DMS53 treated with DMSO at 0.1 percent for 48 hours (cell line): ENCODE measurements around the gene C2CD2L.
"Not testable (repeated sequence)": the region's sequence is repeated elsewhere in the genome, so short reads cannot be mapped to it uniquely, and the experiment has no call there.

Source experiments
- DNase-seq: peaks from one replicate; lab custom pipeline; 2025; ENCODE audit not compliant: unreplicated experiment; lab: John Stamatoyannopoulos, UW

The C2CD2L gene

DNA sequence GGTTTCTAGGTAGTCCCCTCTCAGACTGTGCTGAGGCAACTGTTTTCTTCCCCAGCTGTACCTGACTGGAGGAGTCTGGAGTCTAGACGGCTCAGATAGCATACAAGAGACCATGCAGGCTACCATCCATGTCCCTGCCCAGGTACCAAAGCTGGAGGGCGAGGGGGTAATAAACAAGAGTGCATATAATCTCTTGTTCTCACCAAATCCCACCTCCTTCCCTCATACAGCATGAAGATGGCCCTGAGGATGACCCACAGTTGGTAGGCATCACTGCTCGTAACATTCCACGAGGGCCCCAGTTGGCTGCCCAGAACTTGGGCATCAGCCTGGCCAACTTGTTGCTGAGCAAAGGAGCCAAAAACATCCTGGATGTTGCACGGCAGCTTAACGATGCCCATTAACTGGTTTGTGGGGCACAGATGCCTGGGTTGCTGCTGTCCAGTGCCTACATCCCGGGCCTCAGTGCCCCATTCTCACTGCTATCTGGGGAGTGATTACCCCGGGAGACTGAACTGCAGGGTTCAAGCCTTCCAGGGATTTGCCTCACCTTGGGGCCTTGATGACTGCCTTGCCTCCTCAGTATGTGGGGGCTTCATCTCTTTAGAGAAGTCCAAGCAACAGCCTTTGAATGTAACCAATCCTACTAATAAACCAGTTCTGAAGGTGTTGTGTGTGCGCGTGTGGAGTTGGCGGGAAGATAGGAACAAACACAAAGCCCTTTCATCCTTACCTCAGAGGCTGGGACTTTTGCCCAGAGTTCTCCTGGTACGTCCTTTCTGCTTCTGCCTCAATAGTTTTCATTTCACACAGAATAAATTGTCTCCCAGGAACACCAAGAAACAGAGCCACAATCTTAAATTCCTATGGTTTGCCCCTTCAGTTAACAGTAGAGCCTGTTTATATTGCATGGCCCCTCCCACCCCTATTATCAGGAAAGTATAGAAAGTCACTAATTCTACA, 14.0 kb upstream of the C2CD2L start:
- no peak for DNase-seq

DNA sequence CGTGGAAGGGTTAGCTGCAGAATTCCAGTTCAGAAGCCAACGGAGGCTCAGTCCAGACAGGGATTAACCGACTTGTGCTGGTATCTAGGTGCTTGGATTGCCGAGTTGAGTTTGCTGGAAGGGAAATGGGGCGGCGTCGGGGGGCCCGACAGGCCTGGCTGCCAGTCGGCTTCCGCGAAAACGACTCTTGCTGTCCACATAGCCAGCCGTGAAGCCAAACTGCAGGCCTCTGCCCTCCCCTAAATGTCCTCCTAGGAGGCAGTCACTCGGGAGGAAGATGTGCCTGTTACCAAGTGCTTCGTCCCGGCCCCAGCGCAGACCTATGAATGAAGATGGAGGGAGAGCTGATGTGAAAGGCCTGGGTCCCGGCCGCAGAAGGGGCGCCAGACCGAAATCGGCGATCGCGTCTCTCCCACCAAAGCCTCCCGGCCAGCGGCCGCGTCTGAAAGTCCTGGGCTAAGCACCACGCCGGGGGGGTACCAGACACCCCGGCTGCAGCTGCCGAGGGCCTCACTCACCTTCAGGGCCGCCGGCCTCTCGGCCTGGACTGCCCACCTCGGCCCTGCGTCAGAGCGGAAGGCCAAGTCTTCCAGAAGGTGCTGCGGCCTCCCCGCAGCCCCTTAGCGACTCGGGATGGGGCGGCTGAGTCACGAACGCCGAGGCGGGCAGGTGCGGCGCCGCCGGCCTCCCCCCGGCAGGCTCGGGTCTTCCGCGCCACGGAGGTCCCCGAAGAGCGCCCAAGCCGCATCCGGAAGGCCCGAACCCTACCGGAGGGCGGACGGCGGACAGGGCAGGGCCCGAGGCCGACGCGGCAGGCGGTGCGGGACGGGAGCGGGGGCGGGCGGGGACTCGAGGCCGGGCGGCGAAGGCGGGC, 13.0 kb upstream of the C2CD2L start:
- DNase-seq = no peak

DNA sequence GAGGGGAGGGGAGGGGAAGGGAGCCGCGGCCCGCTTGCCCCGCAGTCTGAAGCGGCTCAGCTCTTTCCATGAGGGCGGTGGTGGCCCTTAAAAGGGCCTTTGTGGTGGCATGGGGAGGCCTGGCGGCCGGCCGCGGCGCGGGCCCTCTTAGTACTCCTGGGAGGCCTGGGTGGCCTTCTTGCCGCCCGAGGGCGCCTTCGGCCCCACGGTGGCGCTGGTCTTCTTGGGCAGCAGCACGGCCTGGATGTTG, 12.4 kb upstream of the C2CD2L start:
- peak; percentile 40 for DNase-seq

DNA sequence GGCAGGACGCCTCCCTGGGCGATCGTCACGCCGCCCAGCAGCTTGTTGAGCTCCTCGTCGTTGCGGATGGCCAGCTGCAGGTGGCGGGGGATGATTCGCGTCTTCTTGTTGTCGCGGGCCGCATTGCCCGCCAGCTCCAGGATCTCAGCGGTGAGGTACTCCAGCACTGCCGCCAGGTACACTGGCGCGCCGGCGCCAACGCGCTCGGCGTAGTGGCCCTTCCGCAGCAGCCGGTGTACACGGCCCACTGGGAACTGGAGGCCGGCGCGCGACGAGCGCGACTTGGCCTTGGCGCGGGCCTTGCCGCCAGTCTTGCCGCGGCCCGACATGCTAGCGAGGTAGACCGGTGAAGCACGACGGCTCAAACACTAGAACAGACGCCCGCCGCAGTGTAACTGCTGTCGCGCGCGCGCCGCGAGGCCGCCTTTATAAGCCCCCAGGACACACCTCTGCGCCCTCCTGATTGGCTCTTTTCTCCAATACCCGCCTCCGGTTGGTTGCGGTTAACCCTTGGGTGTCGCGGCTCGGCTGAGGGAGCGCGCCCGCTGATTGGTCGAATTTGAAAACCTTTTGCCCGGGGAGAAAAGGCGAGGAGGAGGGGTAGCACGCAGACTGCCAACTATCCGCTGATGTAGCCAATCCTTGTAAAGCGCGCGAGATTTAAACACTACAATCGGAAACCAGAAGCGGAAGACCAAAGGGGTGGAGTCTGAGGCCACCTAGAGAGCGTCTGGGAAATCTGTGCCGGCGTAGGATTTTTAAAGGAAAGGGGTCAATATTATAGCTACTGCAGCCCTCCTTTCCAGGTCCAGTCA, 11.9 kb upstream of the C2CD2L start:
- DNase-seq = peak; percentile 99

DNA sequence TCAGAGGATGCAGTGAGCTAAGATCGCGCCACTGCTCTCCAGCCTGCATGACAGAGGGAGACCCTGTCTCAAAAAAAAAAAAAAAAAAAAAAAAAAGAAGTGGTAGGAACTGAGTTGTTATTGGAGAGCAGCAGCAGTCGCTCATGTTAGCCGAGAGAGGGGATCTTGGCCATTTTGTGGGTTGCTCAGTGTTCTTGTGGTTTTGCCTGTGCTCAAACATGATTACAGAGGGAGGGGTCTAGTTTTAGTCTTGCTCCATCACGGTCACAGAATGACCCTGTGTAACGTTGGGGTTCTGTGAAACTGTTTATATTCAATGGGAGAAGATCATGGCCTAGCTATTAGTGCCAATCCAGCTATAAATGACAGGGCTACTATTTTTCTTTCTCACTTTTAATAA, 7.4 kb upstream of the C2CD2L start:
- no peak for DNase-seq

DNA sequence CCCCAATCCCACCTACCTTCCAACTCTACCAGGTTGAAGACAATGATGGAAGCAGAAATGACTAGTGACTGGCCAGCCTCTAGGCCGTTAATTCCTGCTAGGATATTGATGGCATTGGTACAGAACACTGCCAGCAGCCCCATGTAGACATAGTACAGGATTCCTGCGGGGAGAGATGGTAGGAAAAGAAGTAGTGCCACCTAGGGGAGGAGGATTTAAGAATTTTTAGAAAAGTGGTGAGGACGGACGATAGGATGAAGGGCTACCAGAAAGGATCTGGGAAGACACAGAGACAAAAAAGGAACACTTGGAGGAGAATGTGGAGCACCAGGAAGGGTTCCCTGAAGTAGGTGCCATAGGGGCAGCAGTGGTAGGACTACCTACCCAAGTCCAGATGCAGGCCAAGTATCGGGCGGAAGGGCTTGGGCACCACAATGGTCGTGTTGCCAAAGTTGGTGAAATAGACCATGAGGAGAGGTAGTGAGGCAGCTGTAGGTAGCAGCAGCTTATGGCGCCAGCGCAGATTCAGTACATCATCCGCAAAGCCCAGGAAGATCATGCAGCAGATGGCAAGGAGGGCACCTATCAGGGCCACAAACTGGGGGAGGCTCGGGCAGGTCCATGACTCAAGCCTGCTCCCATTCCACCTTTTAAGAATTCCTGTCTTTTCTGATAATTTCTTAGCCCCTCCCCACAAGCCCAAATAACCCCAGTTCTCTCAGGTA, 6.7 kb upstream of the C2CD2L start:
- peak; percentile 34 for DNase-seq

DNA sequence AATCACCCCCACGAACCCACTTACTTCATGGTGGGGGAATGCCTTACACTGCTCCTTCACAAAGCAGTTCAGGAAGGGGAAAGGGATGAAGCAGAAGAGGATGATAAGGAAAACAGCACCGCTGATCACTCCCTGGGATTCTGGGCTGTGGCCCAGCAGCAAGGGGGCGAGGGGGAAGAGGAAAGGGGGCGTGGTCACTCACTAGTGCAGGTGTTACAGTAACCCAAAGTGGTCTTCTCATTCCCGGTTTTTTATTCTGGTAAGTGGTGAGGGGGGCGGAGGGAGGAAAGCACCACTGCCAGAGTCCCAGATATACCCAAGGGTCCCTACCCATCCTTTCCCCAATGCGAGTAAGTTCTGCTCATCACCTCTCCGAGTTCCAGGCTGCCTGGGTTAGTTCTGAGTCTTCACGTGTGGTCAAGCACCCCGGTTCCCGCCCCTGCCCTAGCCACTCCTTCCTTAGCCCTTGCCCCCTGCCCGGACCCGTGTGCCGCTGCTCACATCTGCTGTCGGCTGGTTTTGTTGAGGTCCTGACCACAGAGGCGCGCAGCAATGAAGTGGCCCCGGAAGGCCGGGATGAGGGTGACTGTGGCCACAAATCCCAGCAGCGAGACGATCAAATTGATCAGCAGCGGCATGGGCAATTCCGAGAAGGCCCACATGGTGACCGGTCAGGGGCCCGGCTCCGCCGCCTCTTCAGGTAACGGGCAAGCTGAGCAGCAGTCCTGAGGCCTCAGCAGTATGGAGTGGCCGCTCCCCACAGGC, 6.0 kb upstream of the C2CD2L start:
- DNase-seq = no peak

DNA sequence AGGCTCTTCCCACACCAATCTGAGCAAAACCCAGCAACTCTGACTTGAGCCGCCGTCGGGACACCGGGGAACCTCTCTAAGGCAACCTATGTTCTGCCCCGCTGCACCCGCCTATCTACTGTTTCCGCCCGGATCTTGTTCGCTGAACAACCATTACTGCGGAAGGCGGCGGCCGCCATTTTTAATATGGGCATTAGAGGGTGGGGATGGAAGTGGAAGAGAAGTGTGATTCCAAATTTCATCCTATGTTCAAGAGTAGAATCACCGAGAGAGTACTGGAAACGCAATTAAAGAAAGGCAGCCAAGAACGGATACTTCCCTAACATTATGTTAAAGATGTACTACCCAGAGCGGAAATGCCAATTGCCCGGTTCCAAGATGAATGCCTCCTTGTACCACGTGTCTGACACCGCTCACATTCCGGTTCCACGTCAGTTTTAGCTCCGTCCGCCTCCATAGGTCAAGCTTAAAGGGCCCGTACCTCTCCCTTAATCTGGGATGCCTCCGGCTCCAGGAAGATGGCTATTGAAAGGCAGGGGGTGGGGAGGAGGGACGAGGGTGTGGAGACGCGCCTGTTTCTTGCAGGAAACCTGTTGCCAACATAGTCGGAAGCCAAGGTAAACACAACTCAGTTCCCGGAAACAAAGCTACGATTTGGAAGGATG, 5.3 kb upstream of the C2CD2L start, which contains the start of gene DPAGT1:
Gene DPAGT1, minus strand, starts transcription at position 95 of the 665 bp plus-strand sequence. CDS start 198 bp downstream, outside the sequence.
- peak; percentile 95 for DNase-seq

DNA sequence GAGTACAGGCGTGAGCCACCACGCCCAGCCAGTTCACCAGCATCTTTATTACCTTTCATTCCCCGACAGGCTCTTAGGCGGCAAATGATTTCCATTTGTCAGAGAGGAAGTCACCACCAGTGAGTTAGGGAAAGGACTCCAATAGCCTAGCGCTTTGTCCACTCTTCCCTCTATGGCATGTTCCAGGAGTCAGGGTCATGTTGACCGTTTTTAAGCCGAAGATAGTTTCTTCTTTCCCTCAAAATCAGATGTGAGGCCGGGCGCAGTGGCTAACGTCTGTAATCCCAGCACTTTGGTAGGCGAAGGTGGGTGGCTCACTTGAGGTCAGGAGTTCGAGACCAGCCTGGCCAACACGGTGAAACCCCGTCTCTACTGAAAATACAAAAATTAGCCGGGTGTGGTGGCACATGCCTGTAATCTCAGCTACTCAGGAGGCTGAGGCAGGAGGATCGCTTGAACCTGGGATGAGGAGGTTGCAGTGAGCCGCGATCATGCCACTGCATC, 3.9 kb upstream of the C2CD2L start:
- not testable (repeated sequence) for DNase-seq

DNA sequence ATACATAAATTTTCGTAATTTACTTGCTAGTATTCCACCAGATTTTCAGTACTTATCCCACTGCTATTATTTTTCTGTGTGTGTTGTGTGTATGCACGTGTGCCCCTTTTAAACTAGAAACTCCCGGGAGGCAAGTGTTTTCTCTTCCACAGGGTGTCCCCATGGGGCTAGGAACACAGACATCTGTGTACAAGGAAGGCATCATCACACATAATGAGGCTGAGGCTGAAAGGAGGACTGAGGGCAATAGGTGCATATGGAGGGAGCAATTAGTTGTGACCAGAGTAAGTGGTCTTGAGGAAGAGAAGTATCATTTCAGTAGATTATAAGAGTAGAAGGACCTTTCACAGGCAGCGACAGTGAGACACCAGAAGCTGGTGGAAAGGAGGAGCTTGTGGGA, 3.4 kb upstream of the C2CD2L start:
- DNase-seq = no peak

DNA sequence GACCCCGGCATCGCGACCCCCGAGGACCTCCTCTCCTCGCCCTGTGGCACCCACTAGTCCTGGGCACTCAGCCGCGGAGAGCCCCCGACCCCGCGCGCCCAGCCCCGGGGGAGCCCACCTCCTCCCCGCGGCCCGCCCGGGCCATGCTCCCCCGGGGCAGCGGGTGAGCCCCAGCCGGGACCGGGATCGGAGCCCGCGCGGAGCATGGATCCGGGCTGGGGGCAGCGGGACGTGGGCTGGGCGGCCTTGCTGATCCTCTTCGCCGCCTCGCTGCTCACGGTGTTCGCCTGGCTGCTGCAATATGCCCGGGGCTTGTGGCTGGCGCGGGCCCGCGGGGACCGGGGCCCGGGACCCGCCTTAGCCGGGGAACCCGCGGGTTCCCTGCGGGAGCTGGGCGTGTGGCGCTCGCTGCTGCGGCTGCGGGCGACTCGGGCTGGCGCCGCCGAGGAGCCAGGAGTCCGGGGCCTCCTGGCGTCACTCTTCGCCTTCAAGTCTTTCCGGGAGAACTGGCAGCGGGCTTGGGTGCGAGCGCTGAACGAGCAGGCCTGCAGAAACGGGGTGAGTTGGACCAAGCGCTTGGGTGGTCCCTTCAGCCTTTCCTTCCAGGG, 498 bp downstream of the C2CD2L start:
- DNase-seq = no peak

DNA sequence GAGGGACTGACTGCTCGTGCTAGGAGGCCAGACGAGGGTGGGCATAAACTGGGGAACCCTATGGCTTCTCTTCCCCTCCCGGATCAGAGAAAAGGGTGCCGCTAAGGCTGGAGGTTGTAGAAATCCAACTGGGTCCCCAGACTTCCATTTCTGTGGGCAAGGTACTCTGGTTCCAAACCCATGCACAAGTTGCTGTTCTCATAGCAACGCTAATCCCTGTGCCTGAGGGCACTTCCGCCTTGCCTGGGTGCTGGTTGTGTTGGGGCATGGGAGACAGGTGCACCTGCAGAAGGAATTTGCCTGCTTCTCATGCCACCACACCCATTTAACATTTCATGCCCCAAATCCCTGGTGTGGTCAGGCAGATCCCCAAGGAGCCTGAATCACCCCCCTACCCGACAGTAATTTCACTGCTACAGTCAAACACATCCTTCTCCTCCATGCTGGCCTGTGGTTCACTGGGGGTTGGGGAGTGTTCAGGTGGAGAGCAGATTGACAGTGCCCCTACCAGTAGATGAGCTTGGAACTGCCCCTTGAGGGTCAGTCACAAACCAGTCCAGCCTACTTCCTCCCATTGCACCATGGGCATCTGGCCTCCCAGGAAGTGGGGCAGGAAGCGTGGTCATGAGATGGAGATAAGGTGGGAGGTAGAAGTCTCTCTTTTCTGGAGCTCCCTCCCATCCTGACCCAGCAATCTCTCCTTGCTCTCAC, 1.2 kb downstream of the C2CD2L start:
- DNase-seq = peak; percentile 66

DNA sequence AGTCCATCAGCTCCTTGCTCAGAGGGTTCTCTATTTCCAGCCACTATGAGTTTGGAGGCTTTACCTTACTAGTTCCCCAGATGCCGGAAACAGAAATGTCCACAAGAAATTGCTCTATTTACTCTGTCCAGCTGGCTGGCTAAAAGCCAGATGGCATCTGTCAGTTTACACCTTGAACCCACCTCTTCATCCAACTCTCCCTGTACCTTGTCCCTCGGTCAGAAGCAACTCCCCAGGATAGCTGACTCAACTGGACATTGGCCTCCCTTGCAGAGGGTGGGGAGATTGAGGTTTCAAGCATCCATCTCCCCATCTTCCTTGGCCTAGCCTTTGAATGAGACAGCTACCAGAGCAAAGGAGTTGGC, 1.7 kb downstream of the C2CD2L start:
- no peak for DNase-seq

DNA sequence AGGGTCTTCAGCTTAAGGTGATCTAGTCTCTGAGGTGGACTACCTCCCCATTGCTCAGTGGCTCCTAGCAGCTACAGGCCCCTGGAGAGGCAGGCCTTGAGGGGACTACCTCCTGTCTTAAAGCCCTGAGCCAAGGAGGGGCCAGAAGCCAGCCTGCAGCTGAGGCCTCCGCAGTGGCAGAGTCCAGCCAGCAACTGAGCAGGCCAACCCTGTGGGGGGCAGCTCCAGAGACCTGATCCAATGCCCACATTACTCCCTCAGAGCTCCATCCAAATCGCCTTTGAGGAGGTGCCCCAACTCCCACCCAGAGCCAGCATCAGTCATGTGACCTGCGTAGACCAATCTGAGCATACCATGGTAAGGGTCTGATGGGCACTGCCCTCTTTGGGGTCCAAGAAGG, 2.7 kb downstream of the C2CD2L start:
- no peak for DNase-seq

DNA sequence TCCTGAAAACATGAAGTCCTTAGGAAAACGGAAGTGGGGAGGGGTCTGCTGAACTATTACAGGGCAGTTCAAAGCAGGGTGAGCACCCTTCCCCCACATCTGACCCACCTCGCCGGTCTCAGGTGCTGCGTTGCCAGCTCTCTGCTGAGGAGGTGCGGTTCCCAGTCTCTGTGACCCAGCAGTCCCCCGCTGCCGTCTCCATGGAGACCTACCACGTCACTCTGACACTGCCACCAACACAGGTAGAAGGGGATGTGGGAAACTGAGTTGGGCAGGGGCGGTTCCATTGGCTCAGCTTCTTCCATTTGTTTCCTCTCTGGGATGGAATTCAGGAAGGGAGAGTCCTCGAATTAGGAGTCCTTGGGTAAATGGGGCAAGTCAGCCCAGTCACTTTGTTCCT, 3.3 kb downstream of the C2CD2L start:
- DNase-seq = no peak

DNA sequence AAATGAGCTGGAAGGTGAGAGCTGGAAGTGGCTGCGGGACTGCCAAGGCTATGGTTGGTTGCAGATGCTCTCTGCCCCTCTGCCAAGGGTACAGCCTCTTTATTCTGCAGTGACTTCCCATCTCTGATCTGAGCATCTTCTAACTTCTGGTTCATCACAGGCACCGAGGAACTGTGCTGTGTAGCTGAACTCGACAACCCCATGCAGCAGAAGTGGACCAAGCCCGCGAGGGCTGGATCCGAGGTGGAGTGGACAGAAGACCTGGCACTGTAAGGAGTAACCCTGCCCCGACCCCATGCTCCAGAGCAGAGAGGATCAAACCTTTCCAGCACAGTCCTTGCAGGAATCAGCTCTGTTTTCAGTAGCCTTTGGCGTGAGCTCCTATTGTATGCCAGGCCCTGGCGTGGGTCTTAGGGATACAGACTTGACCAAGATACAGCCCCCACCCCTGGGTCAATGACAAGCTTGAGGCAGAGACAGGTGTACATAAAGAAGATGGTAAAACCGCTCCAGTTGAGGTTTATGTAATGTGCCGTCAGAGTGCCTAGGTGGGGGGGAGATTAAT, 4.3 kb downstream of the C2CD2L start:
- no peak for DNase-seq

DNA sequence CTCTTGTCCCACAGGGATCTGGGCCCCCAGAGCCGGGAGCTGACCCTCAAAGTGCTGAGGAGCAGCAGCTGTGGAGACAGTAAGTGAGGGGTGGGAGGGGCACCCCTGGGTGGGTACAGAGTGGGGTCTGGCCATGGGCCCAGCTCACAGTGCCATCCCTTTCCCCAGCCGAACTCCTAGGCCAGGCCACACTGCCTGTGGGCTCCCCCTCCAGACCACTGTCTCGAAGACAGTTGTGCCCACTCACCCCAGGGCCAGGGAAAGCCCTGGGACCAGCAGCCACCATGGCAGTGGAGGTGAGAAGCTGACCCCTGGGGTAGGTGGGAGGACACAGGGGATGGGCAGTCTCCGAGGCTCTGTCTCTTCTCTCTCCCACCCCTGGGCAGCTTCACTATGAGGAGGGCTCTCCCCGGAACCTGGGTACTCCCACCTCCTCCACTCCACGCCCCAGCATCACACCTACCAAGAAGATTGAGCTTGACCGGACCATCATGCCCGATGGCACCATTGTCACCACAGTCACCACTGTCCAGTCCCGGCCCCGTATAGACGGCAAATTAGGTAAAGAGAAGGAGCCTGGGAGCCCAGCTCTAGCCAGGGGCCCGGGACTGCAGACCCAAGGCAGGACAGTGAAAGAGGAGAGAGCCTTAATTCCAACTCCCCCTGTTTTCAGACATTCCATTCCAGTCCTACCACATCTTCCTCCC, 5.3 kb downstream of the C2CD2L start:
- no peak for DNase-seq
